Cardiac muscle cell (in vitro differentiated cells and primary cell): ENCODE data around the gene TLR7. TPM values are rescaled to one million over a fixed set of nuclear protein-coding genes. Genes with fewer than 3 reads are reported as not detected.

Experiments
- DNase-seq, 2 donors: peaks; one replicate each; pipeline versions ENCODE4 v3.0.0 to v3.0.0-alpha.2; 2010 to 2017; ENCODE audit warnings: low read depth in 1 of 2, low spot score in 1 of 2
- H3K27ac ChIP-seq: fragments of 200-600 bp; sonication (generic); 2 replicates; pipeline ENCODE4 v1.5.1; 2016
- H3K27me3 ChIP-seq: fragments of 200-600 bp; sonication (generic); 2 replicates; pipeline ENCODE4 v1.6.0; 2016; ENCODE audit warnings: control low read depth
- H3K36me3 ChIP-seq: fragments of 200-600 bp; sonication (generic); 2 replicates; pipeline ENCODE4 v1.5.1; 2016; ENCODE audit warnings: control low read depth
- H3K4me1 ChIP-seq: fragments of 200-600 bp; sonication (generic); 2 replicates; pipeline ENCODE4 v1.8.1; 2017; ENCODE audit warnings: low read depth, mild to moderate bottlenecking, mixed run types
- H3K4me3 ChIP-seq: fragments of 200-600 bp; sonication (generic); 2 replicates; pipeline ENCODE4 v1.5.1; 2016; ENCODE audit warnings: mild to moderate bottlenecking
- H3K9me3 ChIP-seq: fragments of 200-600 bp; sonication (generic); 2 replicates; pipeline ENCODE4 v1.5.1; 2017; ENCODE audit warnings: low read depth, mild to moderate bottlenecking, control low read depth
- polyA plus RNA-seq: library from polyadenylated mRNA; unstranded; fragments of >200 nt; fragmentation: Nextera tagmentation; extraction: Ambion mirVana; gene quantifications from 2 replicates; pipeline ENCODE4 v1.2.1, GENCODE V29; 2016
- total RNA-seq: library from RNA; depleted of rRNA; stranded (reverse); fragments of >200 nt; gene quantifications from 2 replicates; pipeline ENCODE4 v1.2.3, GENCODE V29; 2016
- TF ChIP-seq, protein P1 (sequence below): IDR thresholded peaks from 2 replicates; pipeline ENCODE4 v1.5.1; 2012; ENCODE audit warnings: low read depth, mild to moderate bottlenecking, low read length

The TLR7 gene
- total and polyA plus RNA-seq, 2 experiments from 2014 or later = not detected

DNA sequence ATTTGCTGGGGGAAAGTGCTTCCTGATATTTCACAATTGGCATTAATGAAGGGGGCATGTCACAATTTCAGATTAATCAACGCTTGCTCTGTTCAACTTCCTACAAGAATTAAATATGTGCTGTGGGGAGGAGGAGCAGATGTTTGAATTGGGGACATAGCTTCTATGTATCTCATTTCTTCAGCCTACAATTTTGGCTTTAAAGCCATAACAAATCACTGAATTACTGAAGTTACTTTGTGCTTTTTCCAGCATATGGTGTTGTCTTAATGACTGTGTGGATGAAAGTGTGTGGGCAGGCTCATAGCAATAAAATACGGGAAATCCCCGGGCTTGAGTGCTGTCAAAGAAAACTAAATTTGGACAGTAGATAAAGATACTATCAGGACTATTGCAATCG, 813 bp downstream of the TLR7 start:
- Histone ChIP-seq H3K27ac (no peak overlapping the region), H3K27me3 (no peaks in the 10 kb centered on the region), H3K36me3 (no peaks in the 10 kb centered on the region), H3K4me1 (no peaks in the 10 kb centered on the region), H3K9me3 (no peaks in the 10 kb centered on the region), H3K4me3 (no peak overlapping the region)
- TF ChIP-seq, protein P1, sequence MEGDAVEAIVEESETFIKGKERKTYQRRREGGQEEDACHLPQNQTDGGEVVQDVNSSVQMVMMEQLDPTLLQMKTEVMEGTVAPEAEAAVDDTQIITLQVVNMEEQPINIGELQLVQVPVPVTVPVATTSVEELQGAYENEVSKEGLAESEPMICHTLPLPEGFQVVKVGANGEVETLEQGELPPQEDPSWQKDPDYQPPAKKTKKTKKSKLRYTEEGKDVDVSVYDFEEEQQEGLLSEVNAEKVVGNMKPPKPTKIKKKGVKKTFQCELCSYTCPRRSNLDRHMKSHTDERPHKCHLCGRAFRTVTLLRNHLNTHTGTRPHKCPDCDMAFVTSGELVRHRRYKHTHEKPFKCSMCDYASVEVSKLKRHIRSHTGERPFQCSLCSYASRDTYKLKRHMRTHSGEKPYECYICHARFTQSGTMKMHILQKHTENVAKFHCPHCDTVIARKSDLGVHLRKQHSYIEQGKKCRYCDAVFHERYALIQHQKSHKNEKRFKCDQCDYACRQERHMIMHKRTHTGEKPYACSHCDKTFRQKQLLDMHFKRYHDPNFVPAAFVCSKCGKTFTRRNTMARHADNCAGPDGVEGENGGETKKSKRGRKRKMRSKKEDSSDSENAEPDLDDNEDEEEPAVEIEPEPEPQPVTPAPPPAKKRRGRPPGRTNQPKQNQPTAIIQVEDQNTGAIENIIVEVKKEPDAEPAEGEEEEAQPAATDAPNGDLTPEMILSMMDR = no peak
- peak in 1 of 2 donors; percentile 19 for DNase-seq

DNA sequence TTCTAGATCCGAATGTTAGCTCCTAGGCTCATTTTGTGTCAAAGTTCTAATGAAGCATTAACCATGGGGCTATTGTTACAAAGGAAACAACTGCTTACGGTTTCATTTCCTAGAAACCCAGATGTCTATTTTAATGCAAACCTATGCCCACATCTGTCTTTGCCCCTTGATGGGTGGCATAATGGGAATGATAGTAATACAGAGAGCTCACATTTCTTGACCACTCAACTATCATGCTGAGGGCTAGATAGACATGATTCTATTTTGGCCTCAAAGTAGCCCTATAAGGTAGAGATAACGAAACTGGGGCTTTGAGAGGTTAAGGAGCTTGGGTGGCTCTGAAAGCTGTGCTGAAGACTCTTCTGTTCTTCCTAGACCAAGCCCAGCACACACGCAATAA, 1.9 kb downstream of the TLR7 start:
- no peak overlapping the region for H3K27ac ChIP-seq
- H3K9me3 ChIP-seq = no peaks in the 10 kb centered on the region
- H3K4me3 ChIP-seq = no peak overlapping the region
- no peaks in the 10 kb centered on the region for H3K4me1 ChIP-seq
- no peaks in the 10 kb centered on the region for H3K27me3 ChIP-seq
- TF ChIP-seq, protein P1 = no peak
- no peaks in the 10 kb centered on the region for H3K36me3 ChIP-seq
- no peak for DNase-seq

DNA sequence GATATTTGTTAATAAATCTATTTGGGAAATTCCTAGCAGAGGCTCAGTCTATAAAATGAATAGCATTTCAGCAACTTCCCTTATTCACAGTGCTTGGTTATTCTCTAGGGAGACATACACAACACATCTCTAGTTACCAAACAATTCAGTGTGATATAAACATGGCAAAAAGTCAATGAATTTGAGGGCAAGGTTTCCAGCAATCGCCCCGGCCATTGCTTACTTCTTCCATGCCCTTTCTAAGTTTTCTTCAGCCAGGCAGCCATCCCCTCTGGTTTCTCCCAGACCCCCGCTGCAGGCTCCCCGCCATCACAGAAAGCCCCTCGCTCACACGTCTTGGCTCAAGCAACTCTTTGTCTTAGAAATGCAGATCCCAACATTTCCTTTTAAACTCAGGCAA, 4.4 kb downstream of the TLR7 start:
- no peaks in the 10 kb centered on the region for H3K27me3 ChIP-seq
- no peak for DNase-seq
- H3K27ac ChIP-seq = no peak overlapping the region
- TF ChIP-seq, protein P1 = no peak
- H3K4me3 ChIP-seq = no peak overlapping the region
- no peaks in the 10 kb centered on the region for H3K36me3 ChIP-seq
- no peaks in the 10 kb centered on the region for H3K9me3 ChIP-seq
- H3K4me1 ChIP-seq = no peaks in the 10 kb centered on the region

DNA sequence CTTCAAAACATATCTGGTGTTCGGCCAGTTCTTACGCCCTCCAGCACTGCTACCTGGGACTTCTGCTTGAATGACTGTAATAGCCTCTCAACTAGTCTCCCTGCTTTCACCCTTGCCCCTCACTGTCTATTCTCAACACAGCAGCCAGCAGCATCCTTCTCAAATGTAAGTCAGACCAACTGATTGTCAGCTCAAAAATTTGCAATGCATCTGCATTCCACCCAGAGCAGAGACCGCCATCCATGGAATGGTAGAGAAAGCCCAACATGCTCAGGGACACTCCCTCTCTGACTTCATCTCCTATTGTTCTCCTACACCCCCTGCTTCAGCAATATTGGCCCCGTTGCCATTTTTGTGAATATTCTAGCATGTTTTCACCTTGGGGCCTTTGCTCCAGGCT, 5.9 kb downstream of the TLR7 start:
- no peaks in the 10 kb centered on the region for H3K4me1 ChIP-seq
- H3K9me3 ChIP-seq = no peaks in the 10 kb centered on the region
- no peaks in the 10 kb centered on the region for H3K36me3 ChIP-seq
- H3K27me3 ChIP-seq = no peaks in the 10 kb centered on the region
- no peak overlapping the region for H3K27ac ChIP-seq
- no peak overlapping the region for H3K4me3 ChIP-seq
- TF ChIP-seq, protein P1 = no peak
- no peak for DNase-seq

DNA sequence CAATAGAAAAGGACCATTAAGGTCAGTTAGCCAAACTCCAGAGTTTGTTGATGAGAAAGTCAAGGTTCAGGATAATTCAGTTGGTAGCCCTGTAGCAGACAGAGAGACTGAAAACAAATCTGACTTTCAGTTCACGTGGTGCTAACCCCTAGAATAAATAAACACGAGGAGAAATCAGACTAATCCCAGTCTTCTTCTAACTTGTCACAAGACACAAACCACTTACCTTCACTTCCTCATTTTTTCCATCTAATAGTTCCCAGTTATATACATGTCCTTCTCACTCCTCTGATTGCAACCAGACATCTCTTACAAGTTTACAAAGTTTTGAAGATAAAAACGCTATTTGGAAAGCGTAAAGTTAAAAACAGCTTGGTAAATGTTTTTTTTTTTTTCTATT, 7.7 kb downstream of the TLR7 start:
- Histone ChIP-seq H3K4me3 (no peak overlapping the region), H3K27me3 (no peaks in the 10 kb centered on the region), H3K27ac (no peak overlapping the region), H3K9me3 (no peaks in the 10 kb centered on the region), H3K4me1 (no peaks in the 10 kb centered on the region), H3K36me3 (no peaks in the 10 kb centered on the region)
- TF ChIP-seq, protein P1 = no peak
- no peak for DNase-seq

GRCh38 chrX:12877386-12877785, 10.5 kb downstream of the TLR7 start:
- TF ChIP-seq, protein P1 = no peak
- no peaks in the 10 kb centered on the region for H3K27me3 ChIP-seq
- no peak for DNase-seq
- no peaks in the 10 kb centered on the region for H3K9me3 ChIP-seq
- no peaks in the 10 kb centered on the region for H3K36me3 ChIP-seq
- H3K4me3 ChIP-seq = no peak overlapping the region
- H3K4me1 ChIP-seq = no peaks in the 10 kb centered on the region
- H3K27ac ChIP-seq = no peak overlapping the region
